Left lung (tissue), 10 donors: Measurements from ENCODE around the gene VGLL4. TPM values are rescaled to one million over a fixed set of nuclear protein-coding genes. Genes with fewer than 3 reads are reported as not detected.
A peak's percentile ranks its signal among the peaks of the same experiment; 100 is the strongest.

Experiments
- ATAC-seq: fragments of 200-7000 bp; cut with Tn5 transposase; one replicate; pipeline ENCODE4 v1.9.1; 2020; ENCODE audit warnings: moderate library complexity
- DNase-seq, 4 donors: peaks; one replicate each; pipeline ENCODE4 v3.0.0-alpha.2; 2013 to 2020
- H3K27ac ChIP-seq, 2 donors: fragments of 200-600 bp; sonication (generic) in 1 of 2; one replicate each; pipeline versions ENCODE4 v1.5.0 to v1.8.0; 2020 to 2021
- H3K27me3 ChIP-seq, 2 donors: fragments of 200-600 bp; sonication (generic) in 1 of 2; one replicate each; pipeline versions ENCODE4 v1.5.0 to v1.8.0; 2020 to 2021
- H3K36me3 ChIP-seq, 2 donors: fragments of 200-600 bp; sonication (generic) in 1 of 2; one replicate each; pipeline versions ENCODE4 v1.5.0 to v1.8.0; 2020 to 2021
- H3K4me1 ChIP-seq, 2 donors: fragments of 200-600 bp; one replicate each; pipeline ENCODE4 v1.8.0; 2021
- H3K4me3 ChIP-seq, 2 donors: fragments of 200-600 bp; sonication (generic) in 1 of 2; one replicate each; pipeline versions ENCODE4 v1.5.0 to v1.8.0; 2020 to 2021; ENCODE audit warnings: mild to moderate bottlenecking in 1 of 2
- H3K9me3 ChIP-seq, 2 donors: fragments of 200-600 bp; sonication (generic) in 1 of 2; one replicate each; pipeline versions ENCODE4 v1.5.0 to v1.8.0; 2020 to 2021
- intact Hi-C, 2 donors: fragments of 100-400 bp; cut with DNase I; formaldehyde crosslinking; loops; one replicate each; pipeline versions ENCODE4 v1.11.2 to v1.14.2; 2022
- polyA plus RNA-seq, 6 donors: library from polyadenylated mRNA; unstranded; fragments of 120-200 nt; gene quantifications; one replicate each; pipeline ENCODE4 v1.2.1, GENCODE V29; 2013; ENCODE audit not compliant: insufficient read length in 6 of 6
- total RNA-seq, 2 donors: library from RNA; stranded (reverse); fragmentation: NEBNext Ultra II Directional; extraction: Animal tissue kit (Norgen Biotek cat#: 25700); gene quantifications; one replicate each; pipeline ENCODE4 v1.2.1, GENCODE V29; 2021
- TF ChIP-seq, protein P1 (sequence below), 2 donors: fragments of 200-600 bp; sonication (generic) in 1 of 2; IDR thresholded peaks; one replicate each; pipeline versions ENCODE4 v1.5.0 to v1.8.0; 2021; ENCODE audit warnings: antibody characterized with exemption in 2 of 2
- donor health status: DM: no; HTN: yes; CAD: no.
- donor health status: DM: no; HTN: no; CAD: no.

The VGLL4 gene
- total and polyA plus RNA-seq, 8 donors: 40.2 to 115 (median 106) TPM

DNA sequence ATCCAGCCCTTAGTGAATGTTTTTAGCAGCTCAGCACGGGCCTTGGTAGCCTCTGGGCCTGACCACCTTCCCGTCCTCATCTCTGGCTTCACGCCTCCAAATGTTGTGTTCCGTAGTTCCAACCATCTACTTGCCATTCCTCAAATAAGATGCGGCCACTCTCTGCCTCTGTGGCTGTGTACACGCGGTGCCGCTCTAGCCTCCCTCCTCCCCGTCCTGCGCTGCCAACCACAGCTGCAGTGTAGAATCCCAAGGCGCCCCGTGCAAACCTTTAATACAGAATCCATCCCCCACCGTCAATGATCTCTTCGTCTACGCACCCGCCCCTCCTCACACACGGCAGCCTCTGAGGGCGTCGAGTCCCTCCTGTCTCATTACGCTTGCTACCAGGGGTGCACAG is 77.2 kb downstream of the VGLL4 start:
- Histone ChIP-seq H3K36me3 (peaks cover 0 to 50% of the 10 kb centered on the region in 2 donors), H3K27me3 (no peaks in the 10 kb centered on the region), H3K4me1 (peaks cover 0 to 29% of the 10 kb centered on the region in 2 donors), H3K9me3 (no peaks in the 10 kb centered on the region), H3K4me3 (no peak overlapping the region), H3K27ac (no peak overlapping the region)
- ATAC-seq (no peak), DNase-seq (peak in 1 of 4 donors; percentile 38)
- TF ChIP-seq, protein P1, sequence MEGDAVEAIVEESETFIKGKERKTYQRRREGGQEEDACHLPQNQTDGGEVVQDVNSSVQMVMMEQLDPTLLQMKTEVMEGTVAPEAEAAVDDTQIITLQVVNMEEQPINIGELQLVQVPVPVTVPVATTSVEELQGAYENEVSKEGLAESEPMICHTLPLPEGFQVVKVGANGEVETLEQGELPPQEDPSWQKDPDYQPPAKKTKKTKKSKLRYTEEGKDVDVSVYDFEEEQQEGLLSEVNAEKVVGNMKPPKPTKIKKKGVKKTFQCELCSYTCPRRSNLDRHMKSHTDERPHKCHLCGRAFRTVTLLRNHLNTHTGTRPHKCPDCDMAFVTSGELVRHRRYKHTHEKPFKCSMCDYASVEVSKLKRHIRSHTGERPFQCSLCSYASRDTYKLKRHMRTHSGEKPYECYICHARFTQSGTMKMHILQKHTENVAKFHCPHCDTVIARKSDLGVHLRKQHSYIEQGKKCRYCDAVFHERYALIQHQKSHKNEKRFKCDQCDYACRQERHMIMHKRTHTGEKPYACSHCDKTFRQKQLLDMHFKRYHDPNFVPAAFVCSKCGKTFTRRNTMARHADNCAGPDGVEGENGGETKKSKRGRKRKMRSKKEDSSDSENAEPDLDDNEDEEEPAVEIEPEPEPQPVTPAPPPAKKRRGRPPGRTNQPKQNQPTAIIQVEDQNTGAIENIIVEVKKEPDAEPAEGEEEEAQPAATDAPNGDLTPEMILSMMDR (IDR thresholded peaks at IDR 0.05): no peak
- intact Hi-C loops: no loop called here

DNA sequence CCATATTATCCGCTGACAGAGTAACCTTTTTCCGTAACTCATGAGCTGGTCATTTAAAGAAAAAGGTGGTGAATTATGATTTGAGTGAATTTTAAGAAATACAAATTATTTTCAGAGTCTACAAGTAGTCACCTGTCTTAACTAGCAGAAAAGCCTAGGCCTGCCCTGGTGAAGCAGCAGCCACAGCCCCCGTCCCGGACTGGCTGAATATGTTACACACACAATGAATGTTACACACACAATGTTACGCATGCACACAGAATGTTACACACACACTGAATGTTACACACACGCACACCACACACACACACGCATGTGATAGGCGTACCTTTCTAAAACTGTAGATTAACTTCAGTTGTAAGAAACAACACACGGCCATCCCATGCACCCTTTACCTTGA is 77.8 kb downstream of the VGLL4 start:
- H3K4me3 ChIP-seq: no peak overlapping the region
- H3K36me3 ChIP-seq: peaks cover 0 to 50% of the 10 kb centered on the region in 2 donors
- no peak overlapping the region for H3K27ac ChIP-seq
- peaks cover 0 to 26% of the 10 kb centered on the region in 2 donors for H3K4me1 ChIP-seq
- TF ChIP-seq, protein P1 (IDR thresholded peaks at IDR 0.05): no peak
- ATAC-seq (no peak), DNase-seq (no peak)
- intact Hi-C loops: no loop called here
- no peaks in the 10 kb centered on the region for H3K9me3 ChIP-seq
- no peaks in the 10 kb centered on the region for H3K27me3 ChIP-seq

DNA sequence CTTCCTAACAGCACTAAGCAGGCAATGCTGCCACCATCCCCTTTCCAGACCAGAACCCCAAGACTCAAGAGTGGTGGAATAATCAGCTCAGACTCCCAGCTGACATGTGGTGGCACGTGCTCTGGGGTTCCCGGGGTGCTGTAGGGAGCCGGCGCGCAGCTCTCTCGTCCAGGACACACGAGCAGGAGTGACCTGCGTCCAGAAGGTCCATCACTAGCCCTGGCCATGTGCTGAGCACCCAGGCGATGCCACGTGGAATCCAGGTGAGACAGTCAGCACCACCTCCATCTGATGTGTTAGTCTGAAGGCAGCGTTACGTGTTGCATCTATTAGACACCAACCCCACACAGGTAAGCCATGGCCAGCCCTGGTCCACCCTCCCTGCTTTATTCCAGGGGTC is 78.2 kb downstream of the VGLL4 start:
- H3K9me3 ChIP-seq: no peaks in the 10 kb centered on the region
- no peaks in the 10 kb centered on the region for H3K27me3 ChIP-seq
- TF ChIP-seq, protein P1 (IDR thresholded peaks at IDR 0.05): no peak
- H3K4me3 ChIP-seq: no peak overlapping the region
- peaks cover 0 to 50% of the 10 kb centered on the region in 2 donors for H3K36me3 ChIP-seq
- no peak overlapping the region for H3K27ac ChIP-seq
- intact Hi-C loops: no loop called here
- H3K4me1 ChIP-seq: peaks cover 0 to 22% of the 10 kb centered on the region in 2 donors
- DNase-seq (no peak), ATAC-seq (no peak)

DNA sequence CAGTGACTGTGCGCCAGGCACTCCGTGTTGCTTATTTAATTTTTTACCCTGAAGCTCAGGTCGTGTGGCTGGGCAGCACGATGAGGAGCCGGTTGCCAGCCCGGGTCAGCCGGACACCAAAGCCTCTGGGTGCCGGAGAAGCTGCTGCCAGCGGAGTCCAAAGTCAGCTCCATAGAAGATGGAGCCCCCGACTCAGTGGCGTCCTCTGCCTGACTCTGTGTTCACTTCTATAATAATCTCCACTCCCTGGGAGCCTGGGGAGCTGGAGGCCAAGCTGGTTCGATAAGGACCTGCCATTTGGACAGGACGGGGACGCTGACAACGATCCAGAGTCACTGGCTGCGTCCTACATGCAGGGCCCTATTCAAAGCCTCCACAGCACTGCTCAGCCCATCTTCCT is 78.6 kb downstream of the VGLL4 start:
- intact Hi-C loops: no loop called here
- Histone ChIP-seq H3K27ac (no peak overlapping the region), H3K4me3 (no peak overlapping the region), H3K4me1 (peaks cover 0 to 18% of the 10 kb centered on the region in 2 donors), H3K9me3 (no peaks in the 10 kb centered on the region), H3K36me3 (peaks cover 0 to 50% of the 10 kb centered on the region in 2 donors), H3K27me3 (no peaks in the 10 kb centered on the region)
- TF ChIP-seq, protein P1 (IDR thresholded peaks at IDR 0.05): no peak
- no peak for ATAC-seq
- no peak for DNase-seq

DNA sequence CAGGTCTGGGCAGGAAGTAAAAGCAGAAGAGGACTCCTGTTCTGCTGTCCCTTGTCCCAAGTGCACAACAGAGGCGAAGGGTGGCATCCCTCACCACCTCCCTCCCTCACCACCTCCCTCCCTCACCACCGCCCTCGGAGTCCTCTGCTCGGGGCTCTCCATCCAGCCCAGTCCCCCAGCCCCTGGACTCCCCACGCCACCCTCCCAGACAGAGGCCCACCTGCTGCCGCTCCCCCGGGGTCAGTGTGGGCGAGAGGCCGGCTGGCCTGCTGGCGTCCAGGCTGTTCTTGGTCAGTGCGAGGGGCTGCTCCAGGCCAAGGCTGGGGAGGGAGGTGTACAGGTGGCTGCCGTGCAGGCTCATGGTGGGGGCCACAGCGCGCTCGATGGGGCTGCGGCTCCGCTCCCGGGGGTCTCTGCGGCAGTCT is 79.1 kb downstream of the VGLL4 start:
- H3K27me3 ChIP-seq: no peaks in the 10 kb centered on the region
- H3K27ac ChIP-seq: no peak overlapping the region
- H3K4me3 ChIP-seq: no peak overlapping the region
- DNase-seq (no peak), ATAC-seq (no peak)
- peaks cover 0 to 15% of the 10 kb centered on the region in 2 donors for H3K4me1 ChIP-seq
- intact Hi-C loops: no loop called here
- TF ChIP-seq, protein P1 (IDR thresholded peaks at IDR 0.05): no peak
- no peaks in the 10 kb centered on the region for H3K9me3 ChIP-seq
- peaks cover 0 to 53% of the 10 kb centered on the region in 2 donors for H3K36me3 ChIP-seq
